PFSK-1 (cell line): Measurements from ENCODE around the gene MGAT4A.

Experiments used
- FOXP2 ChIP-seq: optimal IDR thresholded peaks from 2 replicates; pipeline ENCODE3; 2011; ENCODE audit warnings: borderline replicate concordance, control low read depth, inconsistent platforms; ENCODE audit not compliant: insufficient read depth; ENCODE audit errors: extremely low read length, extremely low read depth
- POLR2AphosphoS5 ChIP-seq: IDR thresholded peaks from 2 replicates; pipeline ENCODE4 v1.6.1; 2012; ENCODE audit warnings: low read depth, mild to moderate bottlenecking, control low read depth, low read length, moderate library complexity
- REST ChIP-seq, 2 experiments: IDR thresholded peaks; 2 replicates each; pipeline versions ENCODE4 v1.6.1 to v1.8.0; 2011 to 2012; ENCODE audit warnings: low read depth in 2 of 2, low read length in 2 of 2, control low read depth in 1 of 2, inconsistent platforms in 1 of 2, mild to moderate bottlenecking in 1 of 2, moderate library complexity in 1 of 2; ENCODE audit not compliant: insufficient read depth in 1 of 2
- SIN3A ChIP-seq: IDR thresholded peaks from 2 replicates; pipeline ENCODE4 v1.6.1; 2012; ENCODE audit warnings: mild to moderate bottlenecking, low read length, moderate library complexity, borderline replicate concordance; ENCODE audit not compliant: insufficient read depth
- TAF1 ChIP-seq: IDR thresholded peaks from 2 replicates; pipeline ENCODE4 v1.6.1; 2012; ENCODE audit warnings: low read length, control low read depth, borderline replicate concordance; ENCODE audit not compliant: insufficient read depth

The MGAT4A gene

GRCh38 chr2:98693477-98693876, 37.5 kb downstream of the MGAT4A start:
- TF ChIP-seq FOXP2: no peak
- TF ChIP-seq TAF1: no peak
- no peak for TF ChIP-seq SIN3A
- TF ChIP-seq REST (IDR thresholded peaks at IDR 0.05; ENCODE audit: insufficient read depth in 1 of 2, low read depth in 2 of 2, low read length in 2 of 2): no peak
- TF ChIP-seq POLR2AphosphoS5: no peak

GRCh38 chr2:98692090-98693054, 38.6 kb downstream of the MGAT4A start:
- TF ChIP-seq FOXP2 (no peak), TAF1 (no peak), REST (IDR thresholded peaks at IDR 0.05; ENCODE audit: insufficient read depth in 1 of 2, low read depth in 2 of 2, low read length in 2 of 2) (no peak), POLR2AphosphoS5 (no peak), SIN3A (no peak)

DNA sequence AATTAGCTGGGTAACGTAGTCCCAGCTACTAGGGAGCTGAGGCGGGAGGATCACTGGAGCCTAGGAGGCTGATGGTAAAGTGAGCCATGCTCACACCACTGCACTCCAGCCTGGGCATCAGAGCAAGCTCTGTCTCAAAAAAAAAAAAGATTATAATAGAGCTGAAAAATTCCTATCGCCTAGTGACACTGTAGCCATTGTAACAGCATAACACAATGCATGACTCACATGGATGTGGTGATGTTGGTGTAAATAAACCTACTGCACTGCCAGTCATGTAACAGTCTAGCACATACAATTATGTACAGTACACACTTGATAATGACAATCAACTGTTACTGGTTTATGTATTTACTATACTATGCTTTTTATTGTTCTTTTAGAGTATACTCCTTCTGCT, 39.6 kb downstream of the MGAT4A start:
- TF ChIP-seq POLR2AphosphoS5 (no peak), FOXP2 (no peak), TAF1 (no peak), REST (IDR thresholded peaks at IDR 0.05; ENCODE audit: insufficient read depth in 1 of 2, low read depth in 2 of 2, low read length in 2 of 2) (no peak), SIN3A (no peak)

DNA sequence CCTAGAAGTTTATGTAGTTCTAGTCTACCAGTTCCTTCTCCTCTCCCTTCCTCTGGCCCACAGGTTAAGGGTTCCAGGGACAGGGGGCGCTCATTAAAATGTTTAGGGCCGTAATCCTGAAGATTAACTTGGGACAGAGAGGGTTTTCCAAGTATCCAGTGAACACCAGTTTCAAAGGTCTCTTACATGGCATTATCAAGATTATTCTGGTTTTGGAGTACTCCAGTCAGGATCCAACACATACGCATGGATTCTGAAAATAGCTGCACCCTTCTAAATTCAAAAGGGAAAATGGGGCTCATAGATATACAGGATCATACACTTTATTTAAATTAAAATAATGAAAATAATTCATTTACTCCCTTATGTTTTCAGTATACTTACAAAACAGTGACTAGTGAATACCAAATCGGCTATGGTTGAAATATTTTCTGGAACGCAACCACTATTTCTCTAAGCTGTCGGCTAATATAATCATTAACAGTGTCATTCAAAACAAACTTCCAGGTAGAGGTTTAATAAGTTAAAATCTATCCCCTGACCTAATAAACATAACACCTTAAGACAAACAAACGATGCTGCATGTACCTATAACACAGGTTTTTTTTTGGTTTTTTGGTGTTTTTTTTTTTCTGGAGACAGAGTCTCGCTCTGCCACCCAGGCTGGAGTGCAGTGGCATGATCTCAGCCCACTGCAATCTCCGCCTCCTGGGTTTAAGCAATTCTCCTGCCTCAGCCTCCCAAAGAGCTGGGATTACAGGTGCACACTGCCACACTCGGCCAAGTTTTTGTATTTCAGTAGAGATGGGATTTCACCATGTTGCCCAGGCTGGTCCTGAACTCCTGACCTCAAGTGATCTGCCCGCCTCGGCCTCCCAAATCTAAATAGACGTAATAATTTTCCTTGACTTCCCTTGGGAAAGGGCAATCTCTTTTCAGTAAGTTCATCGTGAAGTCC, 44.7 kb downstream of the MGAT4A start:
- TF ChIP-seq REST (IDR thresholded peaks at IDR 0.05; ENCODE audit: insufficient read depth in 1 of 2, low read depth in 2 of 2, low read length in 2 of 2): no peak
- TF ChIP-seq FOXP2: no peak
- no peak for TF ChIP-seq SIN3A
- no peak for TF ChIP-seq TAF1
- TF ChIP-seq POLR2AphosphoS5: no peak
